Adipocyte (in vitro differentiated cells): ENCODE results near the gene P3R3URF.

Source experiments
- DNase-seq: peaks from one replicate; pipeline ENCODE4 v3.0.0-alpha.2; 2015; ENCODE audit warnings: low read depth
- H3K27me3 ChIP-seq: replicated peaks from 2 replicates; pipeline ENCODE4 v1.7.0; 2013; ENCODE audit warnings: mild to moderate bottlenecking, low read length, moderate library complexity; ENCODE audit not compliant: control insufficient read depth, insufficient read depth
- H3K36me3 ChIP-seq: 2 replicates; pipeline ENCODE4 v1.7.0; 2013; ENCODE audit warnings: low read length, mild to moderate bottlenecking, moderate library complexity; ENCODE audit not compliant: control insufficient read depth, insufficient read depth, severe bottlenecking
- H3K4me1 ChIP-seq: 2 replicates; pipeline ENCODE4 v1.7.0; 2013; ENCODE audit warnings: mild to moderate bottlenecking, low read length, moderate library complexity; ENCODE audit not compliant: control insufficient read depth, insufficient read depth
- H3K4me3 ChIP-seq: 2 replicates; pipeline ENCODE4 v1.7.0; 2013; ENCODE audit warnings: mild to moderate bottlenecking, low read length, moderate library complexity
- H3K9ac ChIP-seq: 2 replicates; pipeline ENCODE4 v1.7.0; 2013; ENCODE audit warnings: mild to moderate bottlenecking, low read length, moderate library complexity
- H3K9me3 ChIP-seq: 2 replicates; pipeline ENCODE4 v1.7.0; 2013; ENCODE audit warnings: mild to moderate bottlenecking, low read length, moderate library complexity; ENCODE audit not compliant: control insufficient read depth

P3R3URF gene

DNA sequence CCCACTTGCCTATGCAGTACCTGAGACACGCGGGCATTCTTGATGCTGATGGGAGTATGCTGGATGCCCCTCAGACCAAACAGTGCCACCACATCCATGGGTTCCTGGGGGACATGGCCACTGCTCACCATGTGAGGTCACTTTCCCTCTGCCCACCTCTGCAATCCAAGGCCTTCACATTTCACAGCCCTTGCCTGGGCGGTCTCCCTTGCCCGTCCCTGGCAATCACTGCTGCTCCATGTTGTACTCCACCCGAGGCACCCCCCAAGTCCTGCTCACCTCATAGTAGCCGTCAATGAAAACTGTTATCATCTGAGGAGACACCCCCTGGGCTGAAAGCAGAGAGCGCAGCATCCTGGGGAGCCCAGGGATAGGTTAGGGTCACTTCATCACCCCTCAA lies 17.0 kb upstream of the P3R3URF start:
- Histone ChIP-seq H3K36me3 (peaks cover 64% of the 10 kb centered on the region), H3K27me3 (no peaks in the 10 kb centered on the region), H3K4me1 (peaks cover 32% of the 10 kb centered on the region), H3K9me3 (no peaks in the 10 kb centered on the region), H3K9ac (no peak overlapping the region), H3K4me3 (no peak overlapping the region)
- DNase-seq, result no peak

DNA sequence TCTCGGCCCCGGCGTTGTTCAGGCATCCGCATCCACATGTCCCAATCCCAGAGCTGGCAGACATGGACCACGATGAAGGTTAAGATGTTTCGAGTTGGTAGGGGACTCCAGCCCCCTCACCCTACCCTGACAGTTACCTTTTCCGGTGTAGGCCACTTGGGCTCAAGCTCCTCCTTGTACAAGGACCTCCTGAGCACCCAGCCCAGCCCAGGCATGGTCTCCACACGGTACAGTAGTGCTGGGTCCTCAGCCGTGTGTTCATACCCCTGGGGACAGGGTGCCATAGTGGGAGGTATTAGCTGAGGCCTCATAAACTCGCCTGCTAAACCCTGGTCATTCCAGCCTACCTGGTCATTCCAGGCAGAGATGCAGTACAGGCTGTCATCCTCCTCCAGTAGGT lies 15.9 kb upstream of the P3R3URF start:
- H3K9me3 ChIP-seq, result no peaks in the 10 kb centered on the region
- peaks cover 64% of the 10 kb centered on the region for H3K36me3 ChIP-seq

DNA sequence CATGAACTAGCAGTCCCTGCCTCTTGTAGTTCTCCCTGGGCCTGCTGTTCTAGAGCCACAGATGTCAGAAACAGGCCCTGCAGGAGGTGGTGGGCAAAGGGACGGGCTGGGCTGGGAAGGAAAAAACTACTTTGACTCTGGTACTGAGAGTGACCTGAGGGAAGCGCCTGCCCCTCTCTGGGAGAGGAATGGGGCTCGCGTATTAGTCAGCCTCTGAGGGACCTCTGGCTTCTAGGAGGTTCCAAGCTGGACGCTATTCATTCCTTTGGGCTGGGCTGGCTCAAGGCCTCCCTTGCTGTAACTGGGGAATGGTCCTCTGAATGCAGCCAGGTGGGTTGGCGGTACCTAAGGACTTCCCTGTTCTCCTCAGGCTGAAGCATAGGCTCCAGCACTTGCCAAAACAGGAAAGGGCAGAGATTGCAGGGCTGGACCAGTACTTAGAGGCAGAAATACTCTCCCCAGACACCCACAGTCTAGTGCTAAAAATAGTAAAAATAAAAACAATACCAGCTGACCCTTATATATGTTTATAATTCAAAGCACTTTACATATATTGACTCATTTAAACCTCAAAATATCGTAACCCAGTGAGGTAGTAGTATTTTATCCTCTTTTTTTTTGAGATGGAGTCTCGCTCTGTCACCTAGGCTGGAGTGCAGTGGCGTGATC lies 14.9 kb upstream of the P3R3URF start:
- H3K9ac ChIP-seq, result no peak overlapping the region
- H3K9me3 ChIP-seq, result no peaks in the 10 kb centered on the region
- no peak overlapping the region for H3K4me3 ChIP-seq
- DNase-seq, result no peak
- peaks cover 64% of the 10 kb centered on the region for H3K36me3 ChIP-seq
- H3K4me1 ChIP-seq, result peaks cover 20% of the 10 kb centered on the region
- H3K27me3 ChIP-seq, result no peaks in the 10 kb centered on the region

More for the DNA sequence above, 15.9 kb upstream of the P3R3URF start:
- Histone ChIP-seq H3K4me1 (peaks cover 25% of the 10 kb centered on the region), H3K9ac (no peak overlapping the region), H3K4me3 (no peak overlapping the region), H3K27me3 (no peaks in the 10 kb centered on the region)
- no peak for DNase-seq

DNA sequence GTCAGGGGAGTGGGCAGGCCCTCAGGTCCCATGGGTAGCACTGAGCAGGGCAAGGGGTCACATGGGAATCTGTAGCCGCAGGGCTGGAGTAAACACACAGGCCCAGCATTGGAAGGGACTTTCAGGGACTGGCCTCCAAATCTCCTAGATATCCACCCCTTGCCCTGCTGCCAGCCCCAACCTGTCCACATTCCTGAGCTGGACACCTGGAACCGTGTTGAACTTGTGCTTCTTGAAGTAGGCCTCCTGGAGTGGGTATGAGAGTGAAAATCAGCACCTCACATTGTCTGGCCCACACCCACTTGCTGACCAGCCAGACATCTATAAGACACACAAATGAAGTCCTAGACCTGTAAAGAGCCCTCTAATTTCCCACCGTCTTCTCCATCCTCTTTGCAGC lies 14.3 kb upstream of the P3R3URF start:
- no peak for DNase-seq
- peaks cover 59% of the 10 kb centered on the region for H3K36me3 ChIP-seq

DNA sequence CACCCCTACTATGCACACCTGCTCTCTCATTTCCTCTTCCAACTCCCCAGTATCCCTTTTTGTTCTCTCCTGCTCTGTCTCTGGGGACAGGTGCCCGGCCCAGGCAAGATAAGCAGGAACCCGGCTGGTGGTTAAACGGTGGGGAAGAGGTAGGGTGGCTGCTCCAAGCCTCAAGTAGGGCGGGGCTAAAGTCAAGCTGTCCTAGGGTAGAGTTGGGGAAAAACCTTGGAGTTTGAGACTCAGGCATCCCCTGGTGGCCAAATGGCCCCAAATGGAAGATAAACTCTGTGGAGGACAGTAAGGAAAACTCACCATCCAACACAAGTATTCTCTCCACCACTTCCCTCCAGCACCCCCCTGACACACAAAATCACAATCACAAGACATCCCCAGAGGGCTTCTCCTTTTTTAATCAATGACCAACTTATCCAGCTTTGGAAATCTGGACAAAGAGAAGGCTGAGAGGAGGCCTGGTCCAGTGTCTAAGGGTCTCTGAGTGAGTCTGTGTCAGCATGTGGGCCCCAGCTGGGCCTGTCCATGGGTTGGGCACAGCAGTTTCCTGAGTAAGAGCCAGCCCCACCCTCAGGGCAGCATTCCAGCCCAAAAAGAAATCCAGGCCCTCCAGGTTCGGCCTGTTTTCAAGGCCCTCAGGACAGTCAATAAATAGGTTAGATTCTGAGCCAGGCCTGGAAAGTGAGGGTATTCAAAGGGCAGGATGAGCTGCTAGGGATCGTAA lies 12.2 kb upstream of the P3R3URF start:
- Histone ChIP-seq H3K27me3 (no peaks in the 10 kb centered on the region), H3K4me3 (no peak overlapping the region), H3K4me1 (peaks cover 8% of the 10 kb centered on the region), H3K9me3 (no peaks in the 10 kb centered on the region), H3K36me3 (peaks cover 44% of the 10 kb centered on the region), H3K9ac (no peak overlapping the region)
- DNase-seq, result peak; percentile 38

More for the DNA sequence above, 14.3 kb upstream of the P3R3URF start:
- Histone ChIP-seq H3K9ac (no peak overlapping the region), H3K4me1 (peaks cover 16% of the 10 kb centered on the region), H3K4me3 (no peak overlapping the region), H3K9me3 (no peaks in the 10 kb centered on the region), H3K27me3 (no peaks in the 10 kb centered on the region)

DNA sequence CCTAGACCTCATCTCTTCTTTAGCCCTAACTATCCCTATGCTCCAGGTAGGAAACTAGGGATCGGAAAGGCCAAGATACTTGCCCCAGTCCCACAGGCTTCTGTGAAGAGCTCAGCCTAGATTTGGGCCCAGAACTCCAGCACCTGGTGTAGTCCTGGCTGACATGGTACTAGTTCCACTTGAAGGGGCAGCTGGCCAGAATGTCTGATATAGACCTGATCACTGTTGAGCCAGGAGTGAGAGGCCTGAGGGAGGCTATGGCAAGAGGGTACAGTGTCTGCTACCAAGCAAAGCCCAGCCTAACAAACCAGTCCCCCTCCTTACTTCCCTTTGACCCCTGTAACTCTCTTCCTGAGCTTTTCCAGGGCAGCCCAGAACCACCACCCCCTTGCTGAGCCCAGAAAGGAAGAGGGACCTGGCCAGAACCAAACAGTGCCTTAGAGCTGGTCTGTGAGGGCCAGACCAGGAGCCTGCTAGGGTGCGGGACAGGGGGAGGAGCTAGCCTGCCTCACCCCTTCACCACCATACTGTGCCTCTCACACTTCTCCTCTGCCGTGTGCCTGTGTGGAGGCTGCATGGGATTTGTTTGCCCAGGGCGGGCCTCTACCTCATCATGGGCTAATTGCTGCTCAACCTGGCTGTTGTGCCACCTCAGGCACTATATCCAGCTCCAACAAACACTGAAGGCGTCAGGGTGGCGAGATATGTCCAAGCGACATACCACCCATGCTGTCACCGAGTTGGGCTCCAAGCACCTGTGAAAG lies 11.0 kb upstream of the P3R3URF start:
- no peaks in the 10 kb centered on the region for H3K27me3 ChIP-seq
- no peak overlapping the region for H3K4me3 ChIP-seq
- DNase-seq, result no peak
- no peaks in the 10 kb centered on the region for H3K9me3 ChIP-seq
- H3K36me3 ChIP-seq, result peaks cover 32% of the 10 kb centered on the region
- H3K4me1 ChIP-seq, result peaks cover 19% of the 10 kb centered on the region
- H3K9ac ChIP-seq, result no peak overlapping the region

DNA sequence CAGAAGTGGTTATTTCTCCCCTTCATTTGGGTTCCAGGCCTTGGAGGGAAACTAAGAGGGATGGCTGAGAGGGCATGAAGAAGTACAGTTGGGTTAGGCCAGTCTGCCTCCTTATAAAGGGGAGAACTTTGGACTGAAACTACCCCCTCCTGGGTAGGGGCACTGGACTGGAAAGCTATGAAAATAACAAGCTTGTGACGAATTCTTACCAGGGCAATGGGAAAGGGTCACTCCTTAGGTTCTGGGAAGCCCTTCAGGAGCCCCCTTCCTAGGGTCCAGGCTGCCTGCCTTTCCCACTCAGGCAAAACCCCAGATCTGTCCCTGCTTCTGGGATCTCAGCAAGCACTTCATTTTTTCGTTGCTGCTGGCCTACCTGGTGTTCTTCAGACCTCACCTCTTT lies 9.8 kb upstream of the P3R3URF start:
- H3K4me3 ChIP-seq, result no peak overlapping the region
- H3K36me3 ChIP-seq, result peaks cover 22% of the 10 kb centered on the region
- H3K9me3 ChIP-seq, result no peaks in the 10 kb centered on the region
- H3K9ac ChIP-seq, result no peak overlapping the region
- DNase-seq, result no peak
- peaks cover 19% of the 10 kb centered on the region for H3K4me1 ChIP-seq
- H3K27me3 ChIP-seq, result no peaks in the 10 kb centered on the region

DNA sequence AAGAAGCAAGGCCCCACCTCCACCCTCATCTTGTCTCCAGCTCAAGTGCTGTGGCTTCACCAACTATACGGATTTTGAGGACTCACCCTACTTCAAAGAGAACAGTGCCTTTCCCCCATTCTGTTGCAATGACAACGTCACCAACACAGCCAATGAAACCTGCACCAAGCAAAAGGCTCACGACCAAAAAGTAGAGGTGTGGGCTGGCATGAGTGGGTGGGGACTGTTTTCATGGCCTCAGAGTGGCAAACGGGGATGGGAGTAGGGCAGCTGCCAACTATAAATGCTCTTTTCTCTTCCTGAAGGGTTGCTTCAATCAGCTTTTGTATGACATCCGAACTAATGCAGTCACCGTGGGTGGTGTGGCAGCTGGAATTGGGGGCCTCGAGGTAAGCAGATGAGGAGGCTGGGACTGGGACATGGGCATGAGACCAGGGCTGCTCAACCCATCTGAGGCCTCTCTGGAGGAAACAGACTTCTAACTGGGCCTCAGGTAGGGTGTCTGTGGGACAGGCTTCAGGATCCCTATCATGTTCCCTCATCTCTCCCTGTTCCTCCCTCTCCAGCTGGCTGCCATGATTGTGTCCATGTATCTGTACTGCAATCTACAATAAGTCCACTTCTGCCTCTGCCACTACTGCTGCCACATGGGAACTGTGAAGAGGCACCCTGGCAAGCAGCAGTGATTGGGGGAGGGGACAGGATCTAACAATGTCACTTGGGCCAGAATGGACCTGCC lies 8.8 kb upstream of the P3R3URF start:
- Histone ChIP-seq H3K27me3 (no peaks in the 10 kb centered on the region), H3K36me3 (peaks cover 12% of the 10 kb centered on the region), H3K9ac (no peak overlapping the region), H3K4me3 (no peak overlapping the region), H3K9me3 (no peaks in the 10 kb centered on the region), H3K4me1 (peaks cover 19% of the 10 kb centered on the region)
- DNase-seq, result no peak

DNA sequence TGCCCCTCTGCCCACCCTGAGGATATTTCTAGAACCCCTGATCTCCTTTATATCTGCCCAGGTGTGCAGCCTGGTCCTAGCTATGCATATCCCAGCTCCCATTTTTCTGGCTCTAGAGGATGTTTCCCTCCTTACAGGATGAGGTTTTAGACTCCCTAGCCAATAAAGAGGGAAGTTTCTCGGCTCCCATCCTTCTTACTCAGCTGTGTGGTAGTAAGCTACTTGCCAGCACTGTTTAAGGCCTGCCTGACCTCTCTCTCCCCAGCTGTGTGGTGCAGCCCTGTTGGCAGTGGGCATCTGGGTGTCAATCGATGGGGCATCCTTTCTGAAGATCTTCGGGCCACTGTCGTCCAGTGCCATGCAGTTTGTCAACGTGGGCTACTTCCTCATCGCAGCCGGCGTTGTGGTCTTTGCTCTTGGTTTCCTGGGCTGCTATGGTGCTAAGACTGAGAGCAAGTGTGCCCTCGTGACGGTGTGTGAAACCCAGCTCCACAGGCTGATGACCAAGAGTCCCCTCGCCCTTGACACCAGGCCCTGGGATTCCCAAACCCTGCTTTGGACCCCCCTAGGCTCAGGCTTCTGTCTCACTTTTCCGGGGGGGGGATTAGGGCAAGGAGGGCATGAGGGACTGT lies 7.8 kb upstream of the P3R3URF start:
- Histone ChIP-seq H3K9me3 (no peaks in the 10 kb centered on the region), H3K4me3 (no peak overlapping the region), H3K36me3 (peaks cover 4% of the 10 kb centered on the region), H3K9ac (no peak overlapping the region), H3K27me3 (no peaks in the 10 kb centered on the region), H3K4me1 (peaks cover 19% of the 10 kb centered on the region)
- DNase-seq, result no peak

DNA sequence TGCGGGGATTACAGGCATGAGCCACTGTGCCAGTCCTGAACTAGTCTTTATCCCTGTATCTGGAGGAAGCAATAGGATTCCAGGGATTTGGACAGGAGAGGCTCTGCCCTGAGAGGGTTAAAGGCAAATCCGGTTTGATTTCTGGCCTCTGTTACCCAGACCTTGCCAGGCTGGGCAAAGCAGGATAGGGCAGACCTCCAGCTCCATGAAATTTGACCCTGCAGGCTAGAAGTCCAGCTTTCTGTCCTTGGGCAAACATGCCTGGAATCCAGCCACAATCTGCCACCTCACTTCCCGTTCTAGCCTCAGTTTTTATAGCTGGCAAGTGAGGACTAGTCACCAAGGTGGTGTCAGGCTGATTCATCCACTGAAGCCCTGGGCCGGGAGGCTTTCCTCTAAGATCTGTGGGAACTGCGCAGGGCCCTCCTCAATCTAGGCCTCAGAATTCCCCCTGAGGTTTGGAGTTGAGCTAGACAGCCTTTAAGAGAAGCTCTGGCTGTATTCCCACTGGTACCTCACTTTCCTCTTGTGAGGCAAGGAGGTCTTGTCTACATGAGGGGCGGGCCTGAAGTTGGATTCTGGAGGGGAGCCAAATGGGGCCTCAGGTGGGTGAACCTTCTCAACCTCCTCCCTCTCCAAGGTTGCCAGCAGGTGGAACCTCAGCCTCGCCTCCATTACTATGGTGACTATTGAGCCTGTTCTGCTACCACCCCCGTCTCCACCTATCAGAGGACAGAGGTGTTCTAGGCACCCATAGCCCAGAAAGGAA lies 7.0 kb upstream of the P3R3URF start:
- H3K27me3 ChIP-seq, result no peaks in the 10 kb centered on the region
- peaks cover 15% of the 10 kb centered on the region for H3K4me1 ChIP-seq
- H3K9ac ChIP-seq, result peak overlapping the region; percentile 52
- no peaks in the 10 kb centered on the region for H3K9me3 ChIP-seq
- no peaks in the 10 kb centered on the region for H3K36me3 ChIP-seq
- DNase-seq, result peak; percentile 92
- no peak overlapping the region for H3K4me3 ChIP-seq
